ENCODE measurements around the gene R3HDML. TPM values are rescaled to one million over a fixed set of nuclear protein-coding genes. Genes with fewer than 3 reads are reported as not detected.

The R3HDML gene
- total and polyA plus RNA-seq, 2 of the 13 experiments (the other 11 are each of a cell fraction or from before 2014, with no cell fraction given): not detected

- TF ChIP-seq ZNF12 (CRISPR knock-in tag; IDR thresholded peaks at IDR 0.05) (no peak), POLR2AphosphoS5 (IDR thresholded peaks at IDR 0.05; ENCODE audit: low read depth, low read length) (no peak), NFE2L1 (CRISPR knock-in tag; IDR thresholded peaks at IDR 0.05; ENCODE audit: borderline replicate concordance) (0 out of 2 replicates have a peak, but pooled peaks have one; percentile 44), ZFP82 (CRISPR knock-in tag; IDR thresholded peaks at IDR 0.05; ENCODE audit: borderline replicate concordance) (no peak), MIER3 (CRISPR knock-in tag; IDR thresholded peaks at IDR 0.05; ENCODE audit: borderline replicate concordance) (no peak), EHMT2 (IDR thresholded peaks at IDR 0.05; ENCODE audit: borderline replicate concordance, low read depth, low read length) (peak; percentile 53; the same call in 1 of the 2 replicates), ZNF510 (CRISPR knock-in tag; IDR thresholded peaks at IDR 0.05; ENCODE audit: low read depth) (0 out of 2 replicates have a peak, but pooled peaks have one; percentile 55), SNAI1 (CRISPR knock-in tag; IDR thresholded peaks at IDR 0.05; ENCODE audit: borderline replicate concordance) (peak; percentile 49; the same call in 1 of the 2 replicates), SSRP1 (CRISPR knock-in tag; IDR thresholded peaks at IDR 0.05) (no peak), ZNF574 (CRISPR knock-in tag; IDR thresholded peaks at IDR 0.05) (peak; percentile 31; the same call in 1 of the 2 replicates), IRF2 (CRISPR knock-in tag; IDR thresholded peaks at IDR 0.05) (0 out of 2 replicates have a peak, but pooled peaks have one; percentile 23), MXD1 (CRISPR knock-in tag; IDR thresholded peaks at IDR 0.05) (no peak), SAP130 (CRISPR knock-in tag; IDR thresholded peaks at IDR 0.05; ENCODE audit: low read depth) (0 out of 2 replicates have a peak, but pooled peaks have one; percentile 38), ZBTB38 (CRISPR knock-in tag; IDR thresholded peaks at IDR 0.05) (peak; percentile 81), ZNF333 (CRISPR knock-in tag; IDR thresholded peaks at IDR 0.05; ENCODE audit: borderline replicate concordance) (no peak), TAF1 (CRISPR knock-in tag; IDR thresholded peaks at IDR 0.05) (no peak), ZNF24 (IDR thresholded peaks at IDR 0.05) (no peak), REXO4 (CRISPR knock-in tag; IDR thresholded peaks at IDR 0.05; ENCODE audit: borderline replicate concordance) (no peak)
- TF ChIP-seq, protein P1, sequence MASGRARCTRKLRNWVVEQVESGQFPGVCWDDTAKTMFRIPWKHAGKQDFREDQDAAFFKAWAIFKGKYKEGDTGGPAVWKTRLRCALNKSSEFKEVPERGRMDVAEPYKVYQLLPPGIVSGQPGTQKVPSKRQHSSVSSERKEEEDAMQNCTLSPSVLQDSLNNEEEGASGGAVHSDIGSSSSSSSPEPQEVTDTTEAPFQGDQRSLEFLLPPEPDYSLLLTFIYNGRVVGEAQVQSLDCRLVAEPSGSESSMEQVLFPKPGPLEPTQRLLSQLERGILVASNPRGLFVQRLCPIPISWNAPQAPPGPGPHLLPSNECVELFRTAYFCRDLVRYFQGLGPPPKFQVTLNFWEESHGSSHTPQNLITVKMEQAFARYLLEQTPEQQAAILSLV (CRISPR knock-in tag; IDR thresholded peaks at IDR 0.05; ENCODE audit: borderline replicate concordance): peak; percentile 81; the same call in 1 of the 2 replicates
- TF ChIP-seq, protein P2, sequence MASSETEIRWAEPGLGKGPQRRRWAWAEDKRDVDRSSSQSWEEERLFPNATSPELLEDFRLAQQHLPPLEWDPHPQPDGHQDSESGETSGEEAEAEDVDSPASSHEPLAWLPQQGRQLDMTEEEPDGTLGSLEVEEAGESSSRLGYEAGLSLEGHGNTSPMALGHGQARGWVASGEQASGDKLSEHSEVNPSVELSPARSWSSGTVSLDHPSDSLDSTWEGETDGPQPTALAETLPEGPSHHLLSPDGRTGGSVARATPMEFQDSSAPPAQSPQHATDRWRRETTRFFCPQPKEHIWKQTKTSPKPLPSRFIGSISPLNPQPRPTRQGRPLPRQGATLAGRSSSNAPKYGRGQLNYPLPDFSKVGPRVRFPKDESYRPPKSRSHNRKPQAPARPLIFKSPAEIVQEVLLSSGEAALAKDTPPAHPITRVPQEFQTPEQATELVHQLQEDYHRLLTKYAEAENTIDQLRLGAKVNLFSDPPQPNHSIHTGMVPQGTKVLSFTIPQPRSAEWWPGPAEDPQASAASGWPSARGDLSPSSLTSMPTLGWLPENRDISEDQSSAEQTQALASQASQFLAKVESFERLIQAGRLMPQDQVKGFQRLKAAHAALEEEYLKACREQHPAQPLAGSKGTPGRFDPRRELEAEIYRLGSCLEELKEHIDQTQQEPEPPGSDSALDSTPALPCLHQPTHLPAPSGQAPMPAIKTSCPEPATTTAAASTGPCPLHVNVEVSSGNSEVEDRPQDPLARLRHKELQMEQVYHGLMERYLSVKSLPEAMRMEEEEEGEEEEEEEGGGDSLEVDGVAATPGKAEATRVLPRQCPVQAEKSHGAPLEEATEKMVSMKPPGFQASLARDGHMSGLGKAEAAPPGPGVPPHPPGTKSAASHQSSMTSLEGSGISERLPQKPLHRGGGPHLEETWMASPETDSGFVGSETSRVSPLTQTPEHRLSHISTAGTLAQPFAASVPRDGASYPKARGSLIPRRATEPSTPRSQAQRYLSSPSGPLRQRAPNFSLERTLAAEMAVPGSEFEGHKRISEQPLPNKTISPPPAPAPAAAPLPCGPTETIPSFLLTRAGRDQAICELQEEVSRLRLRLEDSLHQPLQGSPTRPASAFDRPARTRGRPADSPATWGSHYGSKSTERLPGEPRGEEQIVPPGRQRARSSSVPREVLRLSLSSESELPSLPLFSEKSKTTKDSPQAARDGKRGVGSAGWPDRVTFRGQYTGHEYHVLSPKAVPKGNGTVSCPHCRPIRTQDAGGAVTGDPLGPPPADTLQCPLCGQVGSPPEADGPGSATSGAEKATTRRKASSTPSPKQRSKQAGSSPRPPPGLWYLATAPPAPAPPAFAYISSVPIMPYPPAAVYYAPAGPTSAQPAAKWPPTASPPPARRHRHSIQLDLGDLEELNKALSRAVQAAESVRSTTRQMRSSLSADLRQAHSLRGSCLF (CRISPR knock-in tag; IDR thresholded peaks at IDR 0.05; ENCODE audit: borderline replicate concordance): no peak
Measured at GRCh38 chr20:44396369-44397130, 59.7 kb downstream of the R3HDML start (continued).

Data from HepG2 (cell line).